Measurements from ENCODE around the gene USP21. TPM values are rescaled to one million over a fixed set of nuclear protein-coding genes. Genes with fewer than 3 reads are reported as not detected.
A peak's percentile ranks its signal among the peaks of the same experiment; 100 is the strongest.

The USP21 gene
- total and polyA plus RNA-seq, 9 of the 15 experiments (the other 6 are each of a cell fraction or from before 2014, with no cell fraction given) = 4.9 to 52.4 (median 21.6) TPM

- TF ChIP-seq ZBTB34 (CRISPR knock-in tag; IDR thresholded peaks at IDR 0.05) = no peak
- TF ChIP-seq, protein P1, sequence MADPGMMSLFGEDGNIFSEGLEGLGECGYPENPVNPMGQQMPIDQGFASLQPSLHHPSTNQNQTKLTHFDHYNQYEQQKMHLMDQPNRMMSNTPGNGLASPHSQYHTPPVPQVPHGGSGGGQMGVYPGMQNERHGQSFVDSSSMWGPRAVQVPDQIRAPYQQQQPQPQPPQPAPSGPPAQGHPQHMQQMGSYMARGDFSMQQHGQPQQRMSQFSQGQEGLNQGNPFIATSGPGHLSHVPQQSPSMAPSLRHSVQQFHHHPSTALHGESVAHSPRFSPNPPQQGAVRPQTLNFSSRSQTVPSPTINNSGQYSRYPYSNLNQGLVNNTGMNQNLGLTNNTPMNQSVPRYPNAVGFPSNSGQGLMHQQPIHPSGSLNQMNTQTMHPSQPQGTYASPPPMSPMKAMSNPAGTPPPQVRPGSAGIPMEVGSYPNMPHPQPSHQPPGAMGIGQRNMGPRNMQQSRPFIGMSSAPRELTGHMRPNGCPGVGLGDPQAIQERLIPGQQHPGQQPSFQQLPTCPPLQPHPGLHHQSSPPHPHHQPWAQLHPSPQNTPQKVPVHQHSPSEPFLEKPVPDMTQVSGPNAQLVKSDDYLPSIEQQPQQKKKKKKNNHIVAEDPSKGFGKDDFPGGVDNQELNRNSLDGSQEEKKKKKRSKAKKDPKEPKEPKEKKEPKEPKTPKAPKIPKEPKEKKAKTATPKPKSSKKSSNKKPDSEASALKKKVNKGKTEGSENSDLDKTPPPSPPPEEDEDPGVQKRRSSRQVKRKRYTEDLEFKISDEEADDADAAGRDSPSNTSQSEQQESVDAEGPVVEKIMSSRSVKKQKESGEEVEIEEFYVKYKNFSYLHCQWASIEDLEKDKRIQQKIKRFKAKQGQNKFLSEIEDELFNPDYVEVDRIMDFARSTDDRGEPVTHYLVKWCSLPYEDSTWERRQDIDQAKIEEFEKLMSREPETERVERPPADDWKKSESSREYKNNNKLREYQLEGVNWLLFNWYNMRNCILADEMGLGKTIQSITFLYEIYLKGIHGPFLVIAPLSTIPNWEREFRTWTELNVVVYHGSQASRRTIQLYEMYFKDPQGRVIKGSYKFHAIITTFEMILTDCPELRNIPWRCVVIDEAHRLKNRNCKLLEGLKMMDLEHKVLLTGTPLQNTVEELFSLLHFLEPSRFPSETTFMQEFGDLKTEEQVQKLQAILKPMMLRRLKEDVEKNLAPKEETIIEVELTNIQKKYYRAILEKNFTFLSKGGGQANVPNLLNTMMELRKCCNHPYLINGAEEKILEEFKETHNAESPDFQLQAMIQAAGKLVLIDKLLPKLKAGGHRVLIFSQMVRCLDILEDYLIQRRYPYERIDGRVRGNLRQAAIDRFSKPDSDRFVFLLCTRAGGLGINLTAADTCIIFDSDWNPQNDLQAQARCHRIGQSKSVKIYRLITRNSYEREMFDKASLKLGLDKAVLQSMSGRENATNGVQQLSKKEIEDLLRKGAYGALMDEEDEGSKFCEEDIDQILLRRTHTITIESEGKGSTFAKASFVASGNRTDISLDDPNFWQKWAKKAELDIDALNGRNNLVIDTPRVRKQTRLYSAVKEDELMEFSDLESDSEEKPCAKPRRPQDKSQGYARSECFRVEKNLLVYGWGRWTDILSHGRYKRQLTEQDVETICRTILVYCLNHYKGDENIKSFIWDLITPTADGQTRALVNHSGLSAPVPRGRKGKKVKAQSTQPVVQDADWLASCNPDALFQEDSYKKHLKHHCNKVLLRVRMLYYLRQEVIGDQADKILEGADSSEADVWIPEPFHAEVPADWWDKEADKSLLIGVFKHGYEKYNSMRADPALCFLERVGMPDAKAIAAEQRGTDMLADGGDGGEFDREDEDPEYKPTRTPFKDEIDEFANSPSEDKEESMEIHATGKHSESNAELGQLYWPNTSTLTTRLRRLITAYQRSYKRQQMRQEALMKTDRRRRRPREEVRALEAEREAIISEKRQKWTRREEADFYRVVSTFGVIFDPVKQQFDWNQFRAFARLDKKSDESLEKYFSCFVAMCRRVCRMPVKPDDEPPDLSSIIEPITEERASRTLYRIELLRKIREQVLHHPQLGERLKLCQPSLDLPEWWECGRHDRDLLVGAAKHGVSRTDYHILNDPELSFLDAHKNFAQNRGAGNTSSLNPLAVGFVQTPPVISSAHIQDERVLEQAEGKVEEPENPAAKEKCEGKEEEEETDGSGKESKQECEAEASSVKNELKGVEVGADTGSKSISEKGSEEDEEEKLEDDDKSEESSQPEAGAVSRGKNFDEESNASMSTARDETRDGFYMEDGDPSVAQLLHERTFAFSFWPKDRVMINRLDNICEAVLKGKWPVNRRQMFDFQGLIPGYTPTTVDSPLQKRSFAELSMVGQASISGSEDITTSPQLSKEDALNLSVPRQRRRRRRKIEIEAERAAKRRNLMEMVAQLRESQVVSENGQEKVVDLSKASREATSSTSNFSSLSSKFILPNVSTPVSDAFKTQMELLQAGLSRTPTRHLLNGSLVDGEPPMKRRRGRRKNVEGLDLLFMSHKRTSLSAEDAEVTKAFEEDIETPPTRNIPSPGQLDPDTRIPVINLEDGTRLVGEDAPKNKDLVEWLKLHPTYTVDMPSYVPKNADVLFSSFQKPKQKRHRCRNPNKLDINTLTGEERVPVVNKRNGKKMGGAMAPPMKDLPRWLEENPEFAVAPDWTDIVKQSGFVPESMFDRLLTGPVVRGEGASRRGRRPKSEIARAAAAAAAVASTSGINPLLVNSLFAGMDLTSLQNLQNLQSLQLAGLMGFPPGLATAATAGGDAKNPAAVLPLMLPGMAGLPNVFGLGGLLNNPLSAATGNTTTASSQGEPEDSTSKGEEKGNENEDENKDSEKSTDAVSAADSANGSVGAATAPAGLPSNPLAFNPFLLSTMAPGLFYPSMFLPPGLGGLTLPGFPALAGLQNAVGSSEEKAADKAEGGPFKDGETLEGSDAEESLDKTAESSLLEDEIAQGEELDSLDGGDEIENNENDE (IDR thresholded peaks at IDR 0.05; ENCODE audit: low read depth, low read length) = no peak
- TF ChIP-seq XRCC3 (IDR thresholded peaks at IDR 0.05) = no peak
- no peak for TF ChIP-seq KDM4B (IDR thresholded peaks at IDR 0.05; ENCODE audit: borderline replicate concordance in 2 of 2, low read depth in 1 of 2)
- no peak for TF ChIP-seq ZNF583 (CRISPR knock-in tag; IDR thresholded peaks at IDR 0.05)
- TF ChIP-seq ZNF444 (CRISPR knock-in tag; IDR thresholded peaks at IDR 0.05) = no peak
- no peak for TF ChIP-seq ARNT (IDR thresholded peaks at IDR 0.05)
- TF ChIP-seq TSC22D4 (tag; IDR thresholded peaks at IDR 0.05) = no peak
- no peak for TF ChIP-seq TFAM (CRISPR knock-in tag; conservative IDR thresholded peaks at IDR 0.05)
- TF ChIP-seq ESRRB (CRISPR knock-in tag; IDR thresholded peaks at IDR 0.05; ENCODE audit: borderline replicate concordance) = no peak
- TF ChIP-seq GABPB1 (CRISPR knock-in tag; IDR thresholded peaks at IDR 0.05) = peak; percentile 47; the same call in 1 of the 2 replicates
- TF ChIP-seq ATF3 (IDR thresholded peaks at IDR 0.05) = no peak
- TF ChIP-seq ATF3 (CRISPR knock-in tag; conservative IDR thresholded peaks at IDR 0.05) = no peak
These were observed 40.0 kb upstream of the USP21 start (continued) for GRCh38 chr1:161119092-161119903.
